B cell (primary cell): ENCODE measurements around the gene GJE1. TPM values are rescaled to one million over a fixed set of nuclear protein-coding genes. Genes with fewer than 3 reads are reported as not detected.

Experiments
- ATAC-seq: fragments of 200-7000 bp; cut with Tn5 transposase; one replicate; pipeline ENCODE4 v1.10.0; 2021; ENCODE audit warnings: low read depth, mild to moderate bottlenecking, moderate number of reproducible peaks, moderate library complexity
- CTCF ChIA-PET: fragments of 350-600 bp; sonication (Branson Sonifier 250); formaldehyde crosslinking; loops from one replicate; lab custom pipeline; 2021; ENCODE audit warnings: antibody characterized with exemption, inconsistent platforms; lab: Charles Lee
- POLR2A ChIA-PET: fragments of 350-600 bp; sonication (Branson Sonifier 250); formaldehyde crosslinking; loops from one replicate; lab custom pipeline; 2021; ENCODE audit warnings: antibody characterized with exemption; lab: Charles Lee
- DNase-seq: peaks from one replicate; pipeline ENCODE4 v3.0.0; 2013
- H2AFZ ChIP-seq: 2 replicates; pipeline ENCODE4 v1.6.1; 2012; ENCODE audit warnings: mild to moderate bottlenecking, low read depth, low read length; ENCODE audit not compliant: insufficient read depth, poor library complexity, severe bottlenecking
- H3K27ac ChIP-seq, 2 donors: 1 replicate in 1 of 2; 2 replicates in 1 of 2; pipeline ENCODE4 v1.5.1; 2012 to 2013; ENCODE audit warnings: low read length in 2 of 2, mild to moderate bottlenecking in 2 of 2, moderate library complexity in 1 of 2
- H3K27me3 ChIP-seq, 4 experiments: fragments of 200-600 bp in 1 of 4; sonication (generic) in 1 of 4; replicated peaks in 1 of 4; 1 replicate in 2 of 4; 2 replicates in 2 of 4; pipeline versions ENCODE4 v1.6.1 to v1.7.0; 2013 to 2016; ENCODE audit warnings: low read length in 3 of 4, mild to moderate bottlenecking in 2 of 4, mixed read lengths in 1 of 4, moderate library complexity in 1 of 4; ENCODE audit not compliant: insufficient read depth in 4 of 4, control insufficient read depth in 3 of 4; ENCODE audit errors: control extremely low read depth in 1 of 4
- H3K36me3 ChIP-seq, 2 experiments: replicated peaks in 1 of 2; 1 replicate in 1 of 2; 2 replicates in 1 of 2; pipeline versions ENCODE4 v1.6.1 to v1.7.1; 2013; ENCODE audit warnings: low read length in 1 of 2; ENCODE audit not compliant: insufficient read depth in 2 of 2, control insufficient read depth in 1 of 2; ENCODE audit errors: control extremely low read depth in 1 of 2, extremely low read depth in 1 of 2
- H3K4me1 ChIP-seq, 2 donors: fragments of 200-600 bp in 1 of 2; sonication (generic) in 1 of 2; 1 replicate in 1 of 2; 2 replicates in 1 of 2; pipeline versions ENCODE4 v1.5.1 to v1.6.1; 2013 to 2017; ENCODE audit warnings: low read length in 2 of 2; ENCODE audit not compliant: control insufficient read depth in 2 of 2, insufficient read depth in 2 of 2
- H3K4me2 ChIP-seq: replicated peaks from 2 replicates; pipeline ENCODE3; 2012; ENCODE audit warnings: mild to moderate bottlenecking, low read depth, low read length; ENCODE audit not compliant: poor library complexity, severe bottlenecking
- H3K4me3 ChIP-seq, 5 experiments: fragments of 200-600 bp in 1 of 5; sonication (generic) in 1 of 5; 1 replicate in 3 of 5; 2 replicates in 2 of 5; pipeline versions ENCODE4 v1.5.1 to v1.7.0; 2011 to 2016; ENCODE audit warnings: low read length in 4 of 5, mild to moderate bottlenecking in 4 of 5, low read depth in 2 of 5, control low read depth in 1 of 5, moderate library complexity in 1 of 5; ENCODE audit not compliant: insufficient read depth in 1 of 5; ENCODE audit errors: control extremely low read depth in 1 of 5, extremely low read depth in 1 of 5
- H3K79me2 ChIP-seq: fragments of 200-600 bp; sonication (generic); one replicate; pipeline ENCODE4 v1.6.0; 2016; ENCODE audit warnings: low read length; ENCODE audit not compliant: control insufficient read depth, insufficient read depth
- H3K9ac ChIP-seq: fragments of 200-600 bp; sonication (generic); 2 replicates; pipeline ENCODE4 v1.6.1; 2017; ENCODE audit warnings: mild to moderate bottlenecking, low read length, moderate library complexity
- H3K9me3 ChIP-seq, 3 donors: one replicate each; pipeline versions ENCODE4 v1.6.1 to v1.7.1; 2013; ENCODE audit warnings: low read length in 2 of 3; ENCODE audit not compliant: control insufficient read depth in 2 of 3, insufficient read depth in 1 of 3; ENCODE audit errors: control extremely low read depth in 1 of 3
- H4K20me1 ChIP-seq: 2 replicates; pipeline ENCODE4 v1.6.0; 2012; ENCODE audit warnings: mild to moderate bottlenecking, low read length; ENCODE audit not compliant: insufficient read depth, control insufficient read depth, poor library complexity, severe bottlenecking
- H3K27ac Mint-ChIP-seq: one replicate; pipeline ENCODE4 v1.8.0; 2021; ENCODE audit warnings: mixed read lengths
- H3K27me3 Mint-ChIP-seq: one replicate; pipeline ENCODE4 v1.8.0; 2021; ENCODE audit warnings: mixed read lengths
- H3K4me1 Mint-ChIP-seq: one replicate; pipeline ENCODE4 v1.8.0; 2021; ENCODE audit warnings: mixed read lengths
- H3K4me3 Mint-ChIP-seq: one replicate; pipeline ENCODE4 v1.8.0; 2021; ENCODE audit warnings: mixed read lengths
- H3K9me3 Mint-ChIP-seq: one replicate; pipeline ENCODE4 v1.8.0; 2022; ENCODE audit warnings: mixed read lengths; ENCODE audit not compliant: insufficient read depth
- CTCF ChIP-seq: fragments of 200-600 bp; IDR thresholded peaks from one replicate; pipeline ENCODE4 v1.8.0; 2022; ENCODE audit warnings: antibody characterized with exemption, mild to moderate bottlenecking
- EZH2 ChIP-seq: IDR thresholded peaks from 2 replicates; pipeline ENCODE4 v1.6.1; 2012; ENCODE audit warnings: borderline replicate concordance, low read depth, mild to moderate bottlenecking, moderate library complexity, low read length; ENCODE audit not compliant: insufficient read depth, poor library complexity, severe bottlenecking
- WGBS: methylation state at CpG from one replicate; pipeline ENCODE4 v1.1.5; 2013; ENCODE audit warnings: missing lambda C conversion rate; ENCODE audit not compliant: insufficient coverage; 5-methylcytosine and 5-hydroxymethylcytosine counted together
- intact Hi-C: fragments of 100-400 bp; cut with micrococcal nuclease; formaldehyde crosslinking; loops from one replicate; pipeline ENCODE4 v1.10.0; 2022
- polyA plus RNA-seq: library from polyadenylated mRNA; depleted of rRNA; stranded (reverse); fragments of >200 nt; gene quantifications from 2 replicates; pipeline ENCODE4 v1.2.3, GENCODE V29; 2012
- total RNA-seq, 2 donors: library from RNA; stranded (reverse); fragments of 120-200 nt in 1 of 2; gene quantifications; 1 replicate in 1 of 2; 2 replicates in 1 of 2; pipeline versions ENCODE4 v1.2.3 to v1.2.4, GENCODE V29; 2013 to 2022

The GJE1 gene
- total and polyA plus RNA-seq, 2 donors (not counting 1 experiment from before 2014, with no cell fraction given): not detected

GRCh38 chr6:142167071-142167470 lies 34.3 kb downstream of the GJE1 start:
- Mint-ChIP-seq H3K27me3 (no peaks in the 10 kb centered on the region), H3K4me1 (peaks cover 14% of the 10 kb centered on the region), H3K4me3 (no peak overlapping the region), H3K27ac (no peak overlapping the region), H3K9me3 (no peaks in the 10 kb centered on the region)
- TF ChIP-seq EZH2: no peak
- no peak for TF ChIP-seq CTCF
- no peak for ATAC-seq
- intact Hi-C loops: no loop called here
- H3K4me3 ChIP-seq: no peak overlapping the region
- POLR2A ChIA-PET: no interaction called here
- H3K79me2 ChIP-seq: peaks cover 19% of the 10 kb centered on the region
- H3K36me3 ChIP-seq: peaks cover 8 to 36% of the 10 kb centered on the region in 2 experiments
- H3K4me1 ChIP-seq: no peaks in the 10 kb centered on the region
- 80% methylated on average over 1 of the region's 3 CpGs for WGBS
- no peak overlapping the region for H3K27ac ChIP-seq
- peaks cover 49% of the 10 kb centered on the region for H4K20me1 ChIP-seq
- no peaks in the 10 kb centered on the region for H3K9me3 ChIP-seq
- H2AFZ ChIP-seq: no peak overlapping the region
- H3K4me2 ChIP-seq: no peak overlapping the region
- H3K27me3 ChIP-seq: no peaks in the 10 kb centered on the region
- CTCF ChIA-PET: no interaction called here
- no peak overlapping the region for H3K9ac ChIP-seq
- no peak for DNase-seq

GRCh38 chr6:142167486-142167885 lies 34.8 kb downstream of the GJE1 start:
- no peak overlapping the region for H3K4me3 Mint-ChIP-seq
- no peak overlapping the region for H3K4me3 ChIP-seq
- 100% methylated on average over 1 of the region's 2 CpGs for whole genome bisulfite sequencing
- TF ChIP-seq CTCF (no peak), EZH2 (no peak)
- no peaks in the 10 kb centered on the region for H3K27me3 ChIP-seq
- ATAC-seq (no peak), DNase-seq (no peak)
- H3K4me1 ChIP-seq: no peaks in the 10 kb centered on the region
- H3K27ac ChIP-seq: no peak overlapping the region
- H2AFZ ChIP-seq: no peak overlapping the region
- H3K27ac Mint-ChIP-seq: no peak overlapping the region
- H3K9me3 Mint-ChIP-seq: no peaks in the 10 kb centered on the region
- CTCF ChIA-PET: no interaction called here
- intact Hi-C loops: no loop called here
- H3K79me2 ChIP-seq: peaks cover 19% of the 10 kb centered on the region
- H3K36me3 ChIP-seq: peaks cover 12 to 40% of the 10 kb centered on the region in 2 experiments
- H3K4me2 ChIP-seq: no peak overlapping the region
- no peak overlapping the region for H3K9ac ChIP-seq
- POLR2A ChIA-PET: no interaction called here
- no peaks in the 10 kb centered on the region for H3K9me3 ChIP-seq
- peaks cover 10% of the 10 kb centered on the region for H3K4me1 Mint-ChIP-seq
- no peaks in the 10 kb centered on the region for H3K27me3 Mint-ChIP-seq
- peaks cover 45% of the 10 kb centered on the region for H4K20me1 ChIP-seq
